NCI-H345 treated with DMSO at 0.1 percent for 48 hours (cell line): Measurements from ENCODE around the gene MRGPRX2.

Experiments
- DNase-seq: peaks from one replicate; lab custom pipeline; 2025; ENCODE audit not compliant: unreplicated experiment; lab: John Stamatoyannopoulos, UW

Gene MRGPRX2

GRCh38 chr11:19076744-19077589, 16.4 kb upstream of the MRGPRX2 start:
- DNase-seq, result peak; percentile 44

- DNase-seq, result no peak
These were observed 15.1 kb upstream of the MRGPRX2 start for GRCh38 chr11:19075636-19076035.

GRCh38 chr11:19073454-19074415, 13.2 kb upstream of the MRGPRX2 start:
- DNase-seq, result no peak

GRCh38 chr11:19072464-19072863, 11.9 kb upstream of the MRGPRX2 start:
- DNase-seq, result no peak

GRCh38 chr11:19071255-19071654, 10.7 kb upstream of the MRGPRX2 start:
- DNase-seq, result peak; percentile 69

- DNase-seq, result no peak
These were observed 684 bp downstream of the MRGPRX2 start for GRCh38 chr11:19059833-19060232.

GRCh38 chr11:19055905-19056304, 4.6 kb downstream of the MRGPRX2 start:
- no peak for DNase-seq

GRCh38 chr11:19055016-19055415, 5.5 kb downstream of the MRGPRX2 start:
- DNase-seq, result no peak

- no peak for DNase-seq
These were observed 6.6 kb downstream of the MRGPRX2 start for GRCh38 chr11:19053909-19054308.

GRCh38 chr11:19050281-19050680, 10.2 kb downstream of the MRGPRX2 start:
- DNase-seq, result no peak

- no peak for DNase-seq
These were observed 11.2 kb downstream of the MRGPRX2 start for GRCh38 chr11:19049351-19049750.

- DNase-seq, result no peak
These were observed 20.5 kb downstream of the MRGPRX2 start for GRCh38 chr11:19040051-19040450.

- DNase-seq, result no peak
These were observed 21.1 kb downstream of the MRGPRX2 start for GRCh38 chr11:19039409-19039808.

- no peak for DNase-seq
These were observed 27.5 kb downstream of the MRGPRX2 start for GRCh38 chr11:19032990-19033389.

- no peak for DNase-seq
These were observed 32.5 kb downstream of the MRGPRX2 start for GRCh38 chr11:19027829-19028595.

- DNase-seq, result no peak
These were observed 33.7 kb downstream of the MRGPRX2 start for GRCh38 chr11:19026862-19027261.

- DNase-seq, result no peak
These were observed 34.8 kb downstream of the MRGPRX2 start for GRCh38 chr11:19025481-19026406.

- no peak for DNase-seq
These were observed 39.7 kb downstream of the MRGPRX2 start for GRCh38 chr11:19020831-19021230.

GRCh38 chr11:19018901-19019300, 41.6 kb downstream of the MRGPRX2 start:
- no peak for DNase-seq
